Measurements from ENCODE around the gene SLC4A8.

Gene SLC4A8

GRCh38 chr12:51475543-51475942 is 50.9 kb downstream of the SLC4A8 start:
- no peaks in the 10 kb centered on the region for H3K4me1 ChIP-seq (ENCODE audit: insufficient read depth, insufficient read length)
- no peak overlapping the region for H3K9ac ChIP-seq (ENCODE audit: insufficient read length, low read depth)
- H3K4me3 ChIP-seq (ENCODE audit: insufficient read length, low read depth): no peak overlapping the region
- H3K9me3 ChIP-seq (ENCODE audit: insufficient read depth, low read length): no peaks in the 10 kb centered on the region
- no peak for DNase-seq (ENCODE audit: low read depth, low spot score)
- TF ChIP-seq ZNF274 (IDR thresholded peaks at IDR 0.05; ENCODE audit: low read depth, low read length) (no peak), YY1 (IDR thresholded peaks at IDR 0.05; ENCODE audit: insufficient read depth, insufficient read length) (no peak), SUZ12 (IDR thresholded peaks at IDR 0.05; ENCODE audit: extremely low read depth, insufficient read depth, insufficient read length) (no peak)
- no peaks in the 10 kb centered on the region for H3K27me3 ChIP-seq (ENCODE audit: insufficient read depth, insufficient read length)
- H3K36me3 ChIP-seq (ENCODE audit: insufficient read depth, insufficient read length, low read length): peaks cover 29% of the 10 kb centered on the region

GRCh38 chr12:51480978-51481377 is 56.3 kb downstream of the SLC4A8 start:
- Histone ChIP-seq H3K36me3 (ENCODE audit: insufficient read depth, insufficient read length, low read length) (no peaks in the 10 kb centered on the region), H3K9me3 (ENCODE audit: insufficient read depth, low read length) (no peaks in the 10 kb centered on the region), H3K4me1 (ENCODE audit: insufficient read depth, insufficient read length) (no peaks in the 10 kb centered on the region), H3K4me3 (ENCODE audit: insufficient read length, low read depth) (no peak overlapping the region), H3K27me3 (ENCODE audit: insufficient read depth, insufficient read length) (no peaks in the 10 kb centered on the region), H3K9ac (ENCODE audit: insufficient read length, low read depth) (no peak overlapping the region)
- DNase-seq (ENCODE audit: low read depth, low spot score): no peak
- TF ChIP-seq YY1 (IDR thresholded peaks at IDR 0.05; ENCODE audit: insufficient read depth, insufficient read length): no peak
- TF ChIP-seq SUZ12 (IDR thresholded peaks at IDR 0.05; ENCODE audit: extremely low read depth, insufficient read depth, insufficient read length): no peak
- no peak for TF ChIP-seq ZNF274 (IDR thresholded peaks at IDR 0.05; ENCODE audit: low read depth, low read length)

- TF ChIP-seq SUZ12 (IDR thresholded peaks at IDR 0.05; ENCODE audit: extremely low read depth, insufficient read depth, insufficient read length) (no peak), YY1 (IDR thresholded peaks at IDR 0.05; ENCODE audit: insufficient read depth, insufficient read length) (no peak), ZNF274 (IDR thresholded peaks at IDR 0.05; ENCODE audit: low read depth, low read length) (no peak)
- DNase-seq (ENCODE audit: low read depth, low spot score): no peak
- no peaks in the 10 kb centered on the region for H3K36me3 ChIP-seq (ENCODE audit: insufficient read depth, insufficient read length, low read length)
- no peaks in the 10 kb centered on the region for H3K9me3 ChIP-seq (ENCODE audit: insufficient read depth, low read length)
- H3K4me3 ChIP-seq (ENCODE audit: insufficient read length, low read depth): no peak overlapping the region
- no peaks in the 10 kb centered on the region for H3K27me3 ChIP-seq (ENCODE audit: insufficient read depth, insufficient read length)
- no peaks in the 10 kb centered on the region for H3K4me1 ChIP-seq (ENCODE audit: insufficient read depth, insufficient read length)
- no peak overlapping the region for H3K9ac ChIP-seq (ENCODE audit: insufficient read length, low read depth)
Measured at GRCh38 chr12:51482929-51483697, 58.5 kb downstream of the SLC4A8 start.

GRCh38 chr12:51484119-51484518 is 59.5 kb downstream of the SLC4A8 start:
- TF ChIP-seq YY1 (IDR thresholded peaks at IDR 0.05; ENCODE audit: insufficient read depth, insufficient read length): no peak
- TF ChIP-seq SUZ12 (IDR thresholded peaks at IDR 0.05; ENCODE audit: extremely low read depth, insufficient read depth, insufficient read length): no peak
- no peak for TF ChIP-seq ZNF274 (IDR thresholded peaks at IDR 0.05; ENCODE audit: low read depth, low read length)
- Histone ChIP-seq H3K4me1 (ENCODE audit: insufficient read depth, insufficient read length) (no peaks in the 10 kb centered on the region), H3K4me3 (ENCODE audit: insufficient read length, low read depth) (no peak overlapping the region), H3K36me3 (ENCODE audit: insufficient read depth, insufficient read length, low read length) (no peaks in the 10 kb centered on the region), H3K9ac (ENCODE audit: insufficient read length, low read depth) (no peak overlapping the region), H3K9me3 (ENCODE audit: insufficient read depth, low read length) (no peaks in the 10 kb centered on the region), H3K27me3 (ENCODE audit: insufficient read depth, insufficient read length) (no peaks in the 10 kb centered on the region)
- no peak for DNase-seq (ENCODE audit: low read depth, low spot score)

GRCh38 chr12:51488281-51488680 is 63.6 kb downstream of the SLC4A8 start:
- DNase-seq (ENCODE audit: low read depth, low spot score): no peak
- H3K4me1 ChIP-seq (ENCODE audit: insufficient read depth, insufficient read length): no peaks in the 10 kb centered on the region
- no peaks in the 10 kb centered on the region for H3K36me3 ChIP-seq (ENCODE audit: insufficient read depth, insufficient read length, low read length)
- H3K9ac ChIP-seq (ENCODE audit: insufficient read length, low read depth): no peak overlapping the region
- TF ChIP-seq SUZ12 (IDR thresholded peaks at IDR 0.05; ENCODE audit: extremely low read depth, insufficient read depth, insufficient read length) (no peak), ZNF274 (IDR thresholded peaks at IDR 0.05; ENCODE audit: low read depth, low read length) (no peak), YY1 (IDR thresholded peaks at IDR 0.05; ENCODE audit: insufficient read depth, insufficient read length) (no peak)
- H3K27me3 ChIP-seq (ENCODE audit: insufficient read depth, insufficient read length): no peaks in the 10 kb centered on the region
- no peaks in the 10 kb centered on the region for H3K9me3 ChIP-seq (ENCODE audit: insufficient read depth, low read length)
- H3K4me3 ChIP-seq (ENCODE audit: insufficient read length, low read depth): no peak overlapping the region

GRCh38 chr12:51493281-51493680 is 68.7 kb downstream of the SLC4A8 start:
- no peak for DNase-seq (ENCODE audit: low read depth, low spot score)

GRCh38 chr12:51496895-51497294 is 72.3 kb downstream of the SLC4A8 start:
- TF ChIP-seq ZNF274 (IDR thresholded peaks at IDR 0.05; ENCODE audit: low read depth, low read length) (no peak), YY1 (IDR thresholded peaks at IDR 0.05; ENCODE audit: insufficient read depth, insufficient read length) (no peak), SUZ12 (IDR thresholded peaks at IDR 0.05; ENCODE audit: extremely low read depth, insufficient read depth, insufficient read length) (no peak)
- H3K4me3 ChIP-seq (ENCODE audit: insufficient read length, low read depth): no peak overlapping the region
- no peaks in the 10 kb centered on the region for H3K36me3 ChIP-seq (ENCODE audit: insufficient read depth, insufficient read length, low read length)
- DNase-seq (ENCODE audit: low read depth, low spot score): no peak
- H3K9me3 ChIP-seq (ENCODE audit: insufficient read depth, low read length): no peaks in the 10 kb centered on the region
- H3K9ac ChIP-seq (ENCODE audit: insufficient read length, low read depth): no peak overlapping the region
- H3K27me3 ChIP-seq (ENCODE audit: insufficient read depth, insufficient read length): no peaks in the 10 kb centered on the region
- H3K4me1 ChIP-seq (ENCODE audit: insufficient read depth, insufficient read length): no peaks in the 10 kb centered on the region

More at GRCh38 chr12:51493281-51493680, 68.7 kb downstream of the SLC4A8 start:
- Histone ChIP-seq H3K9me3 (ENCODE audit: insufficient read depth, low read length) (no peaks in the 10 kb centered on the region), H3K9ac (ENCODE audit: insufficient read length, low read depth) (no peak overlapping the region), H3K4me3 (ENCODE audit: insufficient read length, low read depth) (no peak overlapping the region), H3K36me3 (ENCODE audit: insufficient read depth, insufficient read length, low read length) (no peaks in the 10 kb centered on the region), H3K27me3 (ENCODE audit: insufficient read depth, insufficient read length) (no peaks in the 10 kb centered on the region), H3K4me1 (ENCODE audit: insufficient read depth, insufficient read length) (no peaks in the 10 kb centered on the region)
- no peak for TF ChIP-seq ZNF274 (IDR thresholded peaks at IDR 0.05; ENCODE audit: low read depth, low read length)
- no peak for TF ChIP-seq SUZ12 (IDR thresholded peaks at IDR 0.05; ENCODE audit: extremely low read depth, insufficient read depth, insufficient read length)
- no peak for TF ChIP-seq YY1 (IDR thresholded peaks at IDR 0.05; ENCODE audit: insufficient read depth, insufficient read length)
